HG03432 (cell line): ENCODE data around the gene ADARB2.

Source experiments
- ATAC-seq: cut with Tn5 transposase; IDR thresholded peaks from one replicate; pipeline ENCODE4 v1.9.1; 2021; ENCODE audit warnings: mild to moderate bottlenecking, moderate library complexity; ENCODE audit not compliant: unreplicated experiment

ADARB2 gene

DNA sequence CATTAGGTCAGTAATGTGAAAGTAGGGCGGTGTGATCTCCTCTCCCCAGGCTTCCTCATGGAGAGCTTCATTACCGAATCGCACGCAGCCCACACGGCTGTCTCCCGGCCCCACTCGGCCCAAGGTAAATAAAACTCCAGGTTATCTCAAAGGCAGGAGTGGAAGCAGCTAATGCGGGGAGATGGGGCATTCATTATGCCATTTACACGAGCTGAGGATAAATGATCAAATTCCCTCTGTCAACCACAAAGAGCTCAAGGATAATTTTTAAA is 93.5 kb downstream of the ADARB2 start:
- ATAC-seq, result no peak

DNA sequence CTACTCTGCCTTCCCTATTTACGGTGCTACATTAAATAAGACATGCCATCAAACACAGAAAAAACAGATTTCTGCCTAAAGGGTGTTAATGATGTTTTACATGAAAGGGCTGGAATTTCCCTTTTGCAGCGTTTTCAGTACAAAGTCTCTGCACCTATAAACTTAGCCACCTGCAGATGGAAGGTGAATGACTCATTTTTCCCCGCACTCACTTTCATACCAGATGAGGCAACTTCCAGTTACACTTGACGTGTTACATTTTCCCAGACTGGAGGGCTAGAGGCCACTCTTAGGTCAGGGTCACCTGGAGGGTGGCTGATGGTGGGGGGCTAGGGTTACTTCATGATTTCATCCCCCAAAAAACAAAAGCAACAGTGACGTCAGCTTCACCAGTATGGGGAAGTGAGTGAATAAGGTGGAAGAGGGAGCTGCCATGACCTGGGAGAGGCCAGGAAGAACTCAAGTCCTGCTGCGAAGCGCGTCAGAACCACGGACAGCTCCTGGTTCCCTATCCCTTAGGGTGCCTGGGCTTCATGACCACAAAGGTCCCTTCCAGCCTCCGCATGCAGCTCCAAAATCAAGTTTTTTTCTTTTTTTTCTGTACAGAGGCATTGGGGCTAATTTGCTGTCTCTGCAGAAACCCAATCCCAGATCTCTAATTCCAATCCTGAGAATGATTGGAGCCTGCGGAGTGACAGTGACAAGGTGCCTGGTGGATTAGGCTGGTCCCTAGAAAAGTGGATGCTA is 94.0 kb downstream of the ADARB2 start:
- no peak for ATAC-seq

DNA sequence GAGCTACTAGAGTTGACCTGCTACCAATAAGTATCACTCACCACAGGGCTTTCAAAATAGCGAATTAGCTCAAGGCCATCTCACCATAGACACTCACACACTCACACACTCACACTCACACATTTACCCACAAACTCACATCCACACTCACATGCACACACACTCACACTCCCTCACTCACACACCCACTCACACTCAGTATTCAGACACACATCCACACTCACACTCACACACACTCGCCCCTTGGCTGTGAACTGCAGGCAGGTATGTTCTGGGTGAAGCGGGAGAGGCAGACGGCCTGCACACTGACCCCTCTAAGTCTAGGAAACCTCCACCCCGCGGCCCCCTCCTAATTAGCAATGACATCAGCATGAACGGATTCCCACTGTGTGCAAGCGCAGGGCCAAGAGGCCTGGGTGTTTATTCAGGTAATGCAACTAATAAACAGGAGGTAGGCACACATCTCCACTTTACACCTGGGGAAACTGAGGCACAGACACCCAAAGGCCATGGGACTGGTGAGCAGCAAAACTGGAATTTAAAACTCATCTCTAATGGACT is 94.6 kb downstream of the ADARB2 start:
- no peak for ATAC-seq

DNA sequence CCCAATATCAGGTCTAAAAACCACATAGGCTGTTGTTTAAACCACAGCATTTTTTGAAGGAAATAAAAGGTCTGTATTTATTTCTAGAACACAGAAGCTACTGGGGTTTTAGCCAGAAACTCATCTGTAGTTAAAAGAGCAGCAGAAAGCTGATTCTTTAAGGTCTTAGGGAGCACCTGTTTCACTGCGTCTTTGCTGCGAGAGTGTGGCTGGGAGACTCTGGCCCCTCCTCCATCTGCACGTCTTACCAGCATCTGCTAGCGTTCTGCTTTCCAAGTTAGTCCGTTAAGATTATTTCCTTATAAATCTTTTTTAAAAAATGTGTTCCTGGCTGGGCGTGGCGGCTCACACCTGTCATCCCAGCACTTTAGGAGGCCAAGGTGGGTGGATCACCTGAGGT is 95.9 kb downstream of the ADARB2 start:
- ATAC-seq, result no peak

DNA sequence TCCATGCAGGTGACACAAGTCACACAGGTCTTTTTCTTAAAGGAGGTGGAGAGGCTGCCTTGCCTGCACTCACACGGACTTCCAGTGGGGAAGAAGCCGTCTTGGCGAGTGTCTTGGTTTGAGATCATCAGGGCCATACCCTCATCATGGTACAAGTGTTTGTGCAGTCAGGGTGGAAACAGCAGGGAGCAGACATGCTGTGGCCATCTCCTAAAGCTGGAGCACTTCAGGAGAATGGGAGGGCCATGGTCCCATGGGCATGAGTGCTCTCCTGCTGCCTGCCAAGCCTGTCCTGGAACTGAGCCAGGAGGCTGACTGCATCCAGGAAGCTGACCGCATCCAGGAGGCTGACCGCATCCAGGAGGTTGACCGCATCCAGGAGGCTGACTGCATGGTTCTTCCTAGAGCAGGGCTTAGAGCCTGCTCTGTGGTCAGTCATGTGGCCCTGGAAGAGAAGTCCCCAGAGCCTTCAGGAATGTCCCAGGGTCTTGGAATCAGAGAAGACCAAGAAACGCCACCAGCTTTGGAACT is 98.4 kb downstream of the ADARB2 start:
- ATAC-seq, result no peak

DNA sequence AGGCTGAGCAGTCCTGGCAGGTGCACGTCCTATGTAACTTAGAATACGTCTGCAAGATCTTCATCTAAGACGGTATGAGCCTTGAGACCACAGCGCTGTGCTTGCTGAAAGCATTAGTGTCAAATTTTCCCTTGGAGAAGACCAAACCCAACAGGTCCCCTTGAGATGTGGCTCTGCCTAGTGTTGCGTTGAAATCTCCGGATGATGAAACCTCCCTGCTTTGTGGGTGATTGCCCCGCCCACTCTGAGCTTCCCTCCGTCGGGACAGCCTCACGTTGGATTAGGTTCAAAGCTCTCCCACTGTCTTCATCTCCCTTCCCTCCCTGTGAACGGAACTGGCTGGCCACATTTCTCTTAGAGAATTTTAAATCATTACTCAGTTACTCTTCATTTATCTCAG is 102.0 kb downstream of the ADARB2 start:
- ATAC-seq, result no peak

DNA sequence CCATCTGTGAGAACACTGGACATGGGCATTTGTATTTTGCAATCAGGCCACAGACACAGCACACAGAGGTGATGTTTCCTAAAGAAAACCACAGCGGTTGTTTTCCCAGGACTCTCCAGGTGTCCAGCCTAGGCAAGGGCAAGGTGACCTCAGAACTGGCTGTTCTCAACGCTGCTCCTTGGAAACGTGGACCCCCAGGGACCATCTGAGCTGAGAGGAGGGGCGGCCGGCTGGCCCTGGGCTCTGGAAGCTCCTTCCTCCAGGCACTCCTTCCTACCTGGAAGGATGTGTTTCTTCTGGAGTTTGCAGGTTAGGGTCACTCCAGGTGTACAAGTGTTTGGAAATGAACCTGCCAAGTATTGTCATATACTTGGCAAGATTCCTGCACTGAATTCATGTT is 103.1 kb downstream of the ADARB2 start:
- ATAC-seq, result no peak

DNA sequence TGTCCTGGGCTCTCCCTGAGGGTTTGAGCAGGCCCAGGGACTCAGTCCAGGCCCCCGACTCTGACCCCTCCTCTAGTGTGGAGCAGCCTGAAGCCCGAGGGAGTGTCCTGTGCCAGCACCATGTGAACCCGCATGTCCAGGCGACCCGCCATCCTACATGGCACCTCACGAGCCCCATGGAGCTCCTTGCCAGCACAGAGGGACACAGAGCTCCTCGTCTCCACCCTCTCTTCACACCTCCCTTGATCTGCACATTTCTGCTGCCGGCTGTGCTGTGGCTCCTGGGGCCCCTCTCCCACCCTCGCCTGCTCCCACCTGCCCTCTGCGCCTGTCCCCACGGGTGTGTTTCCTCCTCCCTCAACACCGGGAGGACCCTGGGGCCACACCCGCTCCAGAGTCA is 103.5 kb downstream of the ADARB2 start:
- ATAC-seq, result no peak

DNA sequence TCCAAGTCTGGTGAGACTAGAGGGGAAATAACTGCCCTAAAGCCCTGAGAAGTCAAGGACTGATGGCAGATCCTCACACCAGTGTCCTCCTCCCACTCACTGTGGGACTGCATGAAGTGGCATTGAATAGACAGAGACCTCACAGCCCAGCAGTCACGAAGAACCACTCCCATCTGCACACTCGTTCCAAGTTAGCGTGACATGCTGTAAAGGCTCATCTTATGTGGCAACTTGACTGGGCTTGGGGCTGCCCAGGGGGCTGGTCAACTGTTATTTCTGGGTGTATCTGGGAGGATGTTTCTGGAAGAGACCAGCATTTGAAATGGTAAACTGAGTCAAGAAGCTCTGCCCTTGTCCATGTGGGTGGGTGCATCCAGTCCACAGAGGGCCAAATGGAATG is 104.7 kb downstream of the ADARB2 start:
- no peak for ATAC-seq

DNA sequence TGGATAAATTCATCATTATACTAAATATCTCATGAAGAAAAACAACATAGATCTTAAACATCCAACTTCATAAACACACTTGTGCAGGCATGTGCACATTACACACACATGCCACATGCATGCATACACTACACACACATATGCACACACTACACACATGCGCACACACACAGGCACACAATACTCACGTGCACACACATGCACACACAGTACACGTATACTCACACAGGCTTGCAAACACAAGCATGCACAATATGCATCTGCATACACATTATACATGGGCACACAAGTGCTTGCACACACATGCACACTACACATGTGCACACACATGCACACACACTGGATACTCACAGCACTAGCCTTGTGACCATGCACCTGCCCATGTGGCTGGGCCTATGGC is 105.2 kb downstream of the ADARB2 start:
- no peak for ATAC-seq

DNA sequence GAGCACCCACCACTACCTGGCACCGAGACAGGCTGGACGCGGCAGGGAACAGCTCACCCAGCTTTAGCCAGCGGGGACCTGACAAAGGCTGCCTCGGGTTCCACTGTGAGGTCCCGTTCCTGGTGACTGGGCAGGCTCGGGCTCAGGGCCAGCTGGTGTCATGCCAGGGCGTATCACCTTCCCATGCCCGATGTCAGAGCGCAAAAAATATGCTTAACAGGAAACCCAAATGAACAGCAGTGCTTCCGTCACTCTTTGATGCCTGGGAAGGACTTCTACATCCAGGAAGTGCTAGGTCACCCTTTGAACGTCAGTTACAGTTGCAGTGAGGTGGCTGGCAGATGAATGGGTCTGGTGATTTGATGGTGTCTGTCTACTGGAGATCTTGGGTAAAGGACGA is 106.0 kb downstream of the ADARB2 start:
- no peak for ATAC-seq

DNA sequence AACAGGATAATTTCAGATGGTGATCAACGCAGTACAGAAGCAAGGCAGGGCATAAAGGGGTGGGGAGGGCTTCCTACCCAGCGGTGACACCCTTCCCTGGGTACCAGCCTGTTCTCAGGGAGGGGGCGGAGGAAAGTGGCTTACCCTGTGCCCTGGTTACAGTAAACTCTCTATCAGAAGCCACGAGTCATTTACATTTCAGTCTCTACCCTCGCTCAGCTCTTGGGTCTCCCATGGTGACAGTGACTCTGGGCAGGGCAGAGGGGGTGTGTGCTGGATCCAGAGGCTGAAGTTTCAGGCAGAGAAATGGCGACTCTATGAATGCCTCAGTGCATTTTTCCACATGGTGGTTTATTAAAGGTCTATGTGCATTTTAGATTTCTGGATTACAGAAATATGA is 107.0 kb downstream of the ADARB2 start:
- ATAC-seq, result no peak

DNA sequence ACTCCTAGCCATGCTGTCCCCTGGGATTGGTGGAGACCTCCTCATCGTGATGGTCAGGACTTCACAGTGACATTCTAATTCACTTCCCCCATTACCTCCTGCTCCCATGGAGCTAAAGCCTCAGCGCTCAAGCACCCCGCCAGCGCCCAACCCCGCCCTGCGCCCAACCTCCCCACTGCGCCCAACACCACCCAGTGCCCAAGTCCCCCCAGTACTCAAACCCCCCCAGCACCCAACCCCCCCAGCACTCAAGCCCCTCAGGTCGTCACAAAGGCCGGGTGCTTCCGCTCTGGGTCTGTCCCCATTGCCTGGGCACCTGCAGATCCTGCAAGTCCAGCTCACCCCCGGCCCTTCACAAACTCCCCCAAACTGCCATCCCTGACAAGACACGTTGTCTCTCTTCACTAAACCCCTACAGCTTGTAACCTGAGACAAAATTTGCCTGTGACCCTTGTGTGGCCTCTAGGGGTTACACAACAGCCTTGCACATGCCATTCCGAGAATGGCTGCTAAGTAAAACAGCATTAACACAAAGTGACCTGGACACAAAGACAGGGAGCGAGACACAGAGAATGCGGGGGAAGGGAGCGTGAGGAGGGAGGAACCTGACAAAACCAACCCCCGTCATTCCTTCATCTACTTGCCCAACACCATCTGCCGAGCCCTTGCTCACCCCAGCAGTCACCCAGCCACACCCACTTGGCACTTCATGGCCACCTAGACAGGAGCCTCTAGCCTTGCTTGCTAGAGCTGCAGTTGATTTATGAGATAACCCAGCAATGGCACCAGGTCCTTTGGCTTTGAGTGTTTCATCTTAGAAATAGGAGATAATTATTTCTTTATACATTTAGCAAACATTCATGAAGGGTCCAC is 107.8 kb downstream of the ADARB2 start:
- ATAC-seq, result no peak

DNA sequence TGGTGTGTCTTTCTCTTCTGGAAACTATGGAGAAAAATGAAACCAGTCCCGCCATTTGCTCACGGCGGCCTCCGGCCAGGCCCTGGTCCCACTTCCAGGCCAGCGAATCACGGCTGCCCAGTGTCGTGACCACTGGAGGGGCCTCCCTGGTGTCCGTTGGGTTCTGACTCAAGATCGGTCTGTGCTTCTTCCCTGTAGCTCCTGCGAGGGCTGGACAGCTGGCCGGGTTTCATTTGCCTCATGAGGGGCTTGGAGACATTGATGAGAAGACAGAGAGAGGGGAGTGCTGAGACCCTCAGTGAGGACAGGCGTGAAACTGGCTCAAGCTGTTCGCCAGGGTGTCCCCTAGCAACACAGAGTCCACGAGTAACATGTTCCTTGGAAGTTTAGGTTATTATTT is 108.6 kb downstream of the ADARB2 start:
- ATAC-seq, result no peak

DNA sequence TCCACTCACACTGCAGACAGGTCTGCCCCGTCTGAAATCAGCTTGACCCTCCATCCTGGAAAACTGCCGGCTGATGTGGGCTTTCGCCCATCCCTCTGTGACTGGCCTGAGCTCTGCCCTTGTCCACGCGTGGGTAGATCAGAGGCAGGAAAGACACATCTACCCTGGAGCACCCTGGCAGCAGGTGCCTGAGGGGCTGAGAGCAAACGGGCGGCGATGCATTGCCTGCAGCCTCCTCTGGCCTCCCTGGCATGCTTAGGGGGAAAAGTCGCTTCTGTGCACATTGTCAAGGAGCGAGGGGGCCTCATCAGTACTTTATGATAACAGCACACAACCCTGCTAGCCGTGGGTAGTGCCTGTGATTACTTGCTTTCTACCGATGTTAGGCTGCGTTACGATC is 109.4 kb downstream of the ADARB2 start:
- ATAC-seq, result no peak

DNA sequence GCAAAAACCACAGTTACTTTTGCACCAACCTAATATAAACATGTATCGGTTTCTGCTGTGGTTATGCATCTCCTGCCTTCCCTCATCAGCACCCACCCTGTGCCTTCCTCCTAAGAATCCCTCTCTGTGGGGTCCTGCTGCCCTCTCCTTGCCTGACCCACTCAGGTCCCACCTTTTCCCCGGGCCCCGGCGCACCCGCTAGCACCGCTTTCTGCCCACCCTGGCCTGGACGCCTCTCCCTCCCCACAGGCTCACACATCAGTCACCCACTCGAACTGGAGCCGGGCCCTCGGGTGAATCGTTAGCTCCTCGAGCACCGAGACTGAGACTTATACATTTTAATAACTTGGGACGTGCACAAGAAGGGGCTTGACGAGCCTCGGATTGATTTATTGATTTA is 110.5 kb downstream of the ADARB2 start:
- no peak for ATAC-seq

DNA sequence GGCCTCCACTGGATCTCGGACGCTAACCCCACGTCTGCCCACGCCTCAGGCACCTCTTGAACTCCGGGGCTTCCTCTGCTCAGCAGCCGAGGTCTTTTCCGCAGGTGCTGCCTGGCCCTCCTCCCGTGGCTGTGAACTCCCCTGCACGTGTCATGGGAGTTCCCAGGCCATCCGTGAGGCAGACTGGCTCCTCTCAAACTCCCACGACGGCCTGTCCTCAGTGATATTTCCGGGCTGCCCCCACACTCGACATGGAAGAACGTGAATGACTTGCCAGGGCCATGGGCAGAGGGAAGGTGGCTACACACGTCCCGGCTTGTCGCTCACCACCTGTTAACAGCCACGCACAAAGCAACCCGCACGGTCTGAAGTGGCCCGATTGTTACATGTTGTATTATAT is 110.9 kb downstream of the ADARB2 start:
- no peak for ATAC-seq

DNA sequence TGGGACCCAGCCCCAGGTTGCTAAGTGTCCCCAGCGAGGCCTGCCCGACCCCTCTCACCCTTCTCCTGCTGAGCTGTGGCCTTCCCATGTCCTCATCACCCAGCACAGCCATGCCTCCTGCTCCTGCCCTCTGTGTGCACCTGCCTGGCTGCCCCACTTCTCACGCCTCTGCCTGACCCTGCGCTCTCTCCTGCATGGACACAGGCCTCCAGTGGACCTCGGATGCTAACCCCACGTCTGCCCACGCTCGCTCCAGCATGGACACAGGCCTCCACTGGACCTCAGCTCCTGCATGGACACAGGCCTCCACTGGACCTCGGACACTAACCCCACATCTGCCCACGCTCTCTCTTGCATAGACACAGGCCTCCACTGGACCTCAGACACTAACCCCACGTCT is 111.6 kb downstream of the ADARB2 start:
- ATAC-seq, result no peak

DNA sequence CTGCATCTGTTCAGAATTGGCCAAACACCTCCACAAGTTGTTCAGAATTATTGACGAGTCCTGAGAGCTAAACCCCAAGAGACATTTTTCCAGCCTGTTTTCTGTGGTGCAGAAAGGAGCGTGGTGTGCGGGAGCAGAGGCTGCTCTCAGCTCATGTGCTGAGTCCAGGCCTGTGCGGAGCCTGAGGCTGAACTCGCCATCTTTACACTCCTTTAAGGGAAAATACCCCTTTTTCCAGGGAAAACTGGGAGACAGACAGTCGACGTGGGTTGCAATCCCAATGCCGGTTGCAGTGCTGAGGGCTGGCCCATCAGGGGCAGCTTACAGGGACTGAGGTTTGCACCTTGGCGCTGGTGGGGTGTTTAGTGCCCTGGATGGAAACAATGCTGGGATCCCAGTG is 112.2 kb downstream of the ADARB2 start:
- no peak for ATAC-seq

DNA sequence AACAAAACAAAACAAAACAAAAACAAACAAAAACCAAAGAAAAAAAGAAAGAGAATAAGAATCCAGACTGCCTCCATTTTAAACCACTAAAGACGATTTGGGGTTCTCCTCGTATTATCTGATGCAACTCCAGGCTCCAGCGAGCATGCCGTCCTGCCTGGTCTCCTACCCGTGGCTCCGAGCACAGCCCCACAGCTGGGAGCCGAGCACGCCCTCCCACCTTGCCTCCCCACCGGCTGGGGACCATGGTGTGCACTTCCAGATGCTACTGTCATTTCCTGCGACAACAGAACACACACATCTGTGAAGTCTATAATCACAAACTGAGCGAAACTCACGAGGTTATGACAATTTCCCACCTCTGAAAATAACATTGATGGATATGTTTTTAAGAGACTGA is 113.1 kb downstream of the ADARB2 start:
- ATAC-seq, result no peak

DNA sequence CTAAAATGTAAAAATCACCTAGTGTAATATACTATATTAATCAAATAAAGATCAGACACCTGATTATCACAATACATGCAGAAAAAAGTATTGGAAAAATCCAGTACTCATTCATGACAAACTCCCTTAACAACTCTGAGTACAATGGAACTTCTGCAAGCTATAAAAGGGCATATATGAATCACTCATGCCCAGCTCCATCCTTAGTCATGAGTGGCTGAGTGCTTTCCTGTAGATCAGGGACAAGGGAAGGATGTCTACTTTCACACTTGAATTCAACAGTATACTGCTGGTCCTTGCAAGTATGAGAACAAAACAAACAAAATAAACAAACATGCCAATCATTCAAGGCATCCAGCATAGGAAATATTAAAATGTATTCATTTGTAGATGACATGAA is 116.5 kb downstream of the ADARB2 start:
- no peak for ATAC-seq
